Stomach (tissue), 9 donors: ENCODE results near the gene ATAD3B. TPM values are rescaled to one million over a fixed set of nuclear protein-coding genes. Genes with fewer than 3 reads are reported as not detected.

Experiments
- DNase-seq, 2 donors: peaks; one replicate each; pipeline versions ENCODE4 v3.0.0 to v3.0.0-alpha.2; 2013 to 2019
- H3K27ac ChIP-seq, 5 donors: fragments of 200-600 bp in 4 of 5; sonication (generic) in 4 of 5; one replicate each; pipeline ENCODE4 v1.5.1; 2013 to 2019; ENCODE audit warnings: mild to moderate bottlenecking in 1 of 5, moderate library complexity in 1 of 5
- H3K27me3 ChIP-seq, 3 donors: fragments of 200-600 bp; sonication (generic); one replicate each; pipeline ENCODE4 v1.5.1; 2017 to 2019; ENCODE audit warnings: mixed run types in 1 of 3
- H3K36me3 ChIP-seq, 4 donors: fragments of 200-600 bp; sonication (generic); 1 replicate in 3 of 4; 2 replicates in 1 of 4; pipeline ENCODE4 v1.5.1; 2016 to 2019
- H3K4me1 ChIP-seq, 4 donors: fragments of 200-600 bp; sonication (generic); one replicate each; pipeline ENCODE4 v1.5.1; 2016 to 2019
- H3K4me3 ChIP-seq, 4 donors: fragments of 200-600 bp; sonication (generic) in 3 of 4; one replicate each; pipeline ENCODE4 v1.5.1; 2016 to 2019; ENCODE audit warnings: mild to moderate bottlenecking in 1 of 4
- H3K9me3 ChIP-seq, 4 donors: fragments of 200-600 bp; sonication (generic); one replicate each; pipeline ENCODE4 v1.5.1; 2016 to 2019
- CTCF ChIP-seq, 7 experiments: fragments of 450-650 bp in 4 of 7; fragments of 200-600 bp in 3 of 7; sonication (generic) in 3 of 7; IDR thresholded peaks; one replicate each; pipeline ENCODE4 v1.5.1; 2016 to 2019; ENCODE audit warnings: antibody characterized with exemption in 7 of 7, control low read depth in 2 of 7, mild to moderate bottlenecking in 1 of 7
- EP300 ChIP-seq: sonication (generic); formaldehyde crosslinking; IDR thresholded peaks from one replicate; pipeline ENCODE4 v1.6.1; 2017; ENCODE audit warnings: antibody characterized with exemption
- POLR2A ChIP-seq, 4 donors: fragments of 450-650 bp; IDR thresholded peaks; one replicate each; pipeline ENCODE4 v1.6.1; 2016; ENCODE audit warnings: antibody characterized with exemption in 4 of 4, control low read depth in 2 of 4, mild to moderate bottlenecking in 1 of 4, moderate library complexity in 1 of 4
- POLR2AphosphoS5 ChIP-seq, 3 donors: sonication (generic); formaldehyde crosslinking; IDR thresholded peaks; one replicate each; pipeline ENCODE4 v1.6.1; 2016; ENCODE audit warnings: antibody characterized with exemption in 3 of 3
- WGBS, 5 donors: extraction: QIAGEN DNeasy Blood & Tissue Kit in 3 of 5; methylation state at CpG; one replicate each; pipeline versions ENCODE4 v1.1.5 to v1.1.7; 2013 to 2018; 5-methylcytosine and 5-hydroxymethylcytosine counted together
- intact Hi-C: fragments of 100-400 bp; cut with DNase I; formaldehyde crosslinking; loops from one replicate; pipeline ENCODE4 v1.15.1; 2023; ENCODE audit warnings: low total_unique reads
- polyA plus RNA-seq, 3 donors: library from polyadenylated mRNA; stranded (reverse); fragments of 200-250 nt; gene quantifications; one replicate each; pipeline ENCODE4 v1.2.3, GENCODE V29; 2013
- total RNA-seq, 5 donors: library from RNA; depleted of rRNA; stranded (reverse); fragments of >200 nt; gene quantifications; one replicate each; pipeline versions ENCODE4 v1.1.0 to v1.2.3, GENCODE V29; 2014 to 2016
- donor health status: healthy with polysubstance abuse.
- donor health status: Bipolar disorder and iron deficiency.
- donor health status: healthy.

ATAD3B gene
- total and polyA plus RNA-seq, 8 donors, result 8.2 to 91.5 (median 21.1) TPM

DNA sequence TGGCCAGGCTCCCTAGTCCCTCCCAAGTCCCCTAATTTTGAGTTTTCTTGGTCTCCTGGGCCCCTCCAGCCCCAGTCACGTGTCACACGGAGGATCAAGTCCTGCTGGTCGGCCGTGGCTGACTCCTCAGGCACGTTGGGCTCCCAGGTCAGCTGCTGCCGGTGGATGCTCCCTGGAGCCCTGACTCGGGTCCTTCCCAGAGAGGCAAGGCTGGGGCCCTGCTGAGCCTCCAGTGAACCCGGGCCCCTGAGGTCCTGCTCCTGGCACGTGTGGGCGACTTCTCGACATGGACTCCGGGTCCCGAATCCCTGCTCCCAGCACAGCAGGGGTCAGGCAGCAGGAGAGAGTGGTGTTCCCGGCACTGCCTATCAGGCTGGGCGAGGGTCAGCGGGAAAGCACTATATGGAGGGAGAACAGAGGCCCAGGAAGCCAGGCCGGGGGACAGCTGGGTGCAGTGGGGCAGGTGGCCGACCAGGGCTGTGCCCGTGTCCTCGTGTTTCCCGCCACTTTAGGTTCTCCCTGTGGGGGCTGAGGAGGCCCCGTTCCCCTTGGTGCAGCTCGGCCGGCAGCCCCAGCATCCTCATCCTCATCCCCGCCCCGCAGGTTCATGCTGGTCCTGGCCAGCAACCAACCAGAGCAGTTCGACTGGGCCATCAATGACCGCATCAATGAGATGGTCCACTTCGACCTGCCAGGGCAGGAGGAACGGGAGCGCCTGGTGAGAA lies 55.7 kb downstream of the ATAD3B start:
- H3K27me3 ChIP-seq, result no peaks in the 10 kb centered on the region
- H3K36me3 ChIP-seq, result peaks cover 5 to 76% (median 71%) of the 10 kb centered on the region in 4 donors
- peaks cover 0 to 11% (median 2%) of the 10 kb centered on the region in 4 donors for H3K9me3 ChIP-seq
- 90 to 95% (median 93%) methylated on average over 23 to 31 of the region's 31 CpGs for WGBS, 5 donors
- intact Hi-C loops, result no loop called here
- no peak for TF ChIP-seq POLR2AphosphoS5 (IDR thresholded peaks at IDR 0.05)
- TF ChIP-seq EP300, result no peak
- TF ChIP-seq POLR2A (IDR thresholded peaks at IDR 0.05), result no peak
- TF ChIP-seq CTCF (IDR thresholded peaks at IDR 0.05), result no peak
- H3K27ac ChIP-seq, result no peak overlapping the region
- H3K4me3 ChIP-seq, result no peak overlapping the region
- no peak for DNase-seq
- H3K4me1 ChIP-seq, result no peaks in the 10 kb centered on the region

GRCh38 chr1:1528301-1529267 lies 57.0 kb downstream of the ATAD3B start:
- TF ChIP-seq CTCF (IDR thresholded peaks at IDR 0.05) (no peak), POLR2AphosphoS5 (IDR thresholded peaks at IDR 0.05) (no peak), EP300 (no peak)
- no peak for DNase-seq
- Histone ChIP-seq H3K4me3 (no peak overlapping the region), H3K36me3 (peaks cover 4 to 69% (median 61%) of the 10 kb centered on the region in 4 donors), H3K27me3 (no peaks in the 10 kb centered on the region), H3K27ac (no peak overlapping the region), H3K4me1 (no peaks in the 10 kb centered on the region), H3K9me3 (peaks cover 0 to 11% (median 2%) of the 10 kb centered on the region in 4 donors)
- intact Hi-C loops, result no loop called here
- 88 to 92% (median 89%) methylated on average over 21 to 37 of the region's 37 CpGs for WGBS, 5 donors

DNA sequence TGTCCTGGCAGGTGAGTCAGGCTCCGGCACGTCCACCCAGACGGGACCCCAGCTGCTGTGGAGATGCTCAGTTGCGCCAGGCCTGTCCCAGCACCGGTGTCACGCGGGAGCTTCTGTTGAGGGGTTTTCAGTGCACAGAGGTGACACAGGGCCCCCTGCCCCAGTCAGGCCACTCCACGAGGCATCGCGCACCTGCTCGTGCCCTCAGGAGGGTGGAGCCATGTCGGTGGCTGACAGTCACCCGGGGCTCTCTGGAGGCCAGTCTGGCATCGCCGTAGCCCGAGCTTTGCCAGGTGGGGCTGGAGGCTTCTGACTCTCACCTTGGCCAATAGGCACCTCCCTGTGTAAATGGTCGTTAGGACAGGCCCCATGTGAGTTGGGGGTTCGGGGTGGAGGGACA lies 57.8 kb downstream of the ATAD3B start:
- Histone ChIP-seq H3K4me1 (no peaks in the 10 kb centered on the region), H3K4me3 (no peak overlapping the region), H3K36me3 (peaks cover 4 to 71% (median 61%) of the 10 kb centered on the region in 4 donors), H3K27me3 (no peaks in the 10 kb centered on the region), H3K9me3 (peaks cover 0 to 11% (median 2%) of the 10 kb centered on the region in 4 donors), H3K27ac (no peak overlapping the region)
- intact Hi-C loops, result no loop called here
- DNase-seq, result no peak
- TF ChIP-seq EP300, result no peak
- no peak for TF ChIP-seq POLR2AphosphoS5 (IDR thresholded peaks at IDR 0.05)
- TF ChIP-seq CTCF (IDR thresholded peaks at IDR 0.05), result no peak
- TF ChIP-seq POLR2A (IDR thresholded peaks at IDR 0.05), result no peak
- WGBS, 5 donors, result 95 to 100% (median 98%) methylated on average over 9 to 15 of the region's 18 CpGs

DNA sequence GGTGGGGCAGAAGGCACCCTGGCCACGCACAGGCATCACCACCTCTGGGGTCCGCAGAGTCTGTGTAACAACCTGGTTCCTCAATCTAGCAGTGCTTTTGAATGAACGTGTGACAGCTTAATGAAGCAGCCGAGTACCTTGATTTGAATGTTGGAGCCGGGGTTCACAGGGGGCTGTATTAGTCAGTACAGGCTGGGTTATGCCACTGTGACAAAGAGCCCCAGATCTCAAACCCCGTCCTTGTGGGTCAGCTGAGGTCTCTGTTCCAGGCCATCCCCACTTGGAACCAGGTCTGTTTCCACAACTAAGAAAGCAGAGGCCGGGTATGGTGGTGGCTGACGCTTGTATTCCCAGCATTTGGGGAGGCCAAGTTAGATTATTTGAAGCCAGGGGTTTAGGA lies 58.4 kb downstream of the ATAD3B start:
- no peak overlapping the region for H3K4me3 ChIP-seq
- DNase-seq, result no peak
- H3K36me3 ChIP-seq, result peaks cover 4 to 74% (median 64%) of the 10 kb centered on the region in 4 donors
- intact Hi-C loops, result no loop called here
- peaks cover 0 to 11% (median 2%) of the 10 kb centered on the region in 4 donors for H3K9me3 ChIP-seq
- H3K27me3 ChIP-seq, result no peaks in the 10 kb centered on the region
- WGBS, 5 donors, result 97 to 99% (median 98%) methylated on average over 8 of the region's 8 CpGs
- TF ChIP-seq CTCF (IDR thresholded peaks at IDR 0.05), result no peak
- H3K4me1 ChIP-seq, result no peaks in the 10 kb centered on the region
- no peak overlapping the region for H3K27ac ChIP-seq
